ENCODE measurements around the gene ATRNL1. TPM values are rescaled to one million over a fixed set of nuclear protein-coding genes. Genes with fewer than 3 reads are reported as not detected.

Gene ATRNL1
- total RNA-seq, 1 experiment from 2014 or later = 8.8 TPM

DNA sequence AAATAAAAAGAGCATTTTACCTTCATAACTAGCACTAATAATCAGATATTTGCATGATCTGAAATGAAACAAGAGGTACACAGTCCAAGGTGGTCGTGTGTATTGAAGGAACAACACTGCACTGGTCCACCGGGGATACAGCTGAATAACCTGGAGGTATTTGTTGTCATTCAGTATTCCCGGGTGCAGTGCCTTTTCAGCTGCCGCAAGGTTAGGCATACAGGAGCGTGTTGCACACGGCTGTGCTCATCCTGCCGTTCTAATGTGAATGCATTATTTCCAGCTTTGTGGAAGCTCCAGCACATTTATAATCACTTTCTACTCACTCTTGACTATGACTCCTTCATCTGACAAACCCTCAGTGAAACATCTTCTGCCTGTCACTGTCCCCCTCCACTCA is 802.0 kb downstream of the ATRNL1 start:
- CTCF ChIA-PET = no interaction called here
- H3K36me3 Mint-ChIP-seq (ENCODE audit: insufficient read depth, unreplicated experiment) = no peaks in the 10 kb centered on the region
- peaks cover 44% of the 10 kb centered on the region for H3K27me3 Mint-ChIP-seq (ENCODE audit: unreplicated experiment)

GRCh38 chr10:115898242-115898641 is 805.1 kb downstream of the ATRNL1 start:
- Mint-ChIP-seq H3K4me3 (ENCODE audit: low read depth, unreplicated experiment) (no peak overlapping the region), H3K27ac (ENCODE audit: unreplicated experiment) (no peak overlapping the region), H3K36me3 (ENCODE audit: insufficient read depth, unreplicated experiment) (no peaks in the 10 kb centered on the region), H3K4me1 (ENCODE audit: low read depth, unreplicated experiment) (no peaks in the 10 kb centered on the region), H3K9me3 (ENCODE audit: low read depth, unreplicated experiment) (no peaks in the 10 kb centered on the region), H3K27me3 (ENCODE audit: unreplicated experiment) (peaks cover 22% of the 10 kb centered on the region)
- no peak for DNase-seq
- CTCF ChIA-PET = no interaction called here
- BruUV-seq (replicated peaks) = no TSS peak
- TF ChIP-seq, protein P1, sequence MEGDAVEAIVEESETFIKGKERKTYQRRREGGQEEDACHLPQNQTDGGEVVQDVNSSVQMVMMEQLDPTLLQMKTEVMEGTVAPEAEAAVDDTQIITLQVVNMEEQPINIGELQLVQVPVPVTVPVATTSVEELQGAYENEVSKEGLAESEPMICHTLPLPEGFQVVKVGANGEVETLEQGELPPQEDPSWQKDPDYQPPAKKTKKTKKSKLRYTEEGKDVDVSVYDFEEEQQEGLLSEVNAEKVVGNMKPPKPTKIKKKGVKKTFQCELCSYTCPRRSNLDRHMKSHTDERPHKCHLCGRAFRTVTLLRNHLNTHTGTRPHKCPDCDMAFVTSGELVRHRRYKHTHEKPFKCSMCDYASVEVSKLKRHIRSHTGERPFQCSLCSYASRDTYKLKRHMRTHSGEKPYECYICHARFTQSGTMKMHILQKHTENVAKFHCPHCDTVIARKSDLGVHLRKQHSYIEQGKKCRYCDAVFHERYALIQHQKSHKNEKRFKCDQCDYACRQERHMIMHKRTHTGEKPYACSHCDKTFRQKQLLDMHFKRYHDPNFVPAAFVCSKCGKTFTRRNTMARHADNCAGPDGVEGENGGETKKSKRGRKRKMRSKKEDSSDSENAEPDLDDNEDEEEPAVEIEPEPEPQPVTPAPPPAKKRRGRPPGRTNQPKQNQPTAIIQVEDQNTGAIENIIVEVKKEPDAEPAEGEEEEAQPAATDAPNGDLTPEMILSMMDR (IDR thresholded peaks at IDR 0.05; ENCODE audit: unreplicated experiment) = no peak
- intact Hi-C loops (cut with micrococcal nuclease; ENCODE audit: unreplicated experiment) = no loop called here

More for the DNA sequence above, 802.0 kb downstream of the ATRNL1 start:
- Mint-ChIP-seq H3K27ac (ENCODE audit: unreplicated experiment) (no peak overlapping the region), H3K4me1 (ENCODE audit: low read depth, unreplicated experiment) (no peaks in the 10 kb centered on the region), H3K9me3 (ENCODE audit: low read depth, unreplicated experiment) (no peaks in the 10 kb centered on the region), H3K4me3 (ENCODE audit: low read depth, unreplicated experiment) (no peak overlapping the region)
- TF ChIP-seq, protein P1 (IDR thresholded peaks at IDR 0.05; ENCODE audit: unreplicated experiment) = no peak
- no TSS peak for BruUV-seq (replicated peaks)
- no peak for DNase-seq
- intact Hi-C loops (cut with micrococcal nuclease; ENCODE audit: unreplicated experiment) = no loop called here

DNA sequence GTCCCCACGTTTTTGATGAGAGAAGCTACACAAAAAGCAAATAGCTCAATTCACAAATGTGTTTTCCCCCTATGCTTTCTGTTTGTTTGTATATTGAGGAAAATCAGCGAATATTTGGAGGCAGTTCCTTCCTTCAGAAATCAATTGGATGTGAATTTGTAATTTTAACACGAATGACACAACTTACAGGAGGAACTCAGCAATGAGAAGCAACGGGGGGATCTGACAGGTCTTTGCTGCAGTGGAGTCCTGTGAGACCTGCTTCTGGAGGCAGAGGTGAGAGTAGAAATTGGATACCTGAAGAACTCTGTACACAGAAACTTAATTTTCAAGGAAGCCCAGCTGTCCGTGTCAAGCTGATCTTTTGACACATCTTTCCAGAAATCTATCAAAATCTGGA is 809.4 kb downstream of the ATRNL1 start:
- Mint-ChIP-seq H3K9me3 (ENCODE audit: low read depth, unreplicated experiment) (no peaks in the 10 kb centered on the region), H3K36me3 (ENCODE audit: insufficient read depth, unreplicated experiment) (no peaks in the 10 kb centered on the region), H3K27me3 (ENCODE audit: unreplicated experiment) (no peaks in the 10 kb centered on the region), H3K27ac (ENCODE audit: unreplicated experiment) (no peak overlapping the region), H3K4me3 (ENCODE audit: low read depth, unreplicated experiment) (no peak overlapping the region), H3K4me1 (ENCODE audit: low read depth, unreplicated experiment) (no peaks in the 10 kb centered on the region)
- CTCF ChIA-PET = no interaction called here
- TF ChIP-seq, protein P1 (IDR thresholded peaks at IDR 0.05; ENCODE audit: unreplicated experiment) = no peak
- intact Hi-C loops (cut with micrococcal nuclease; ENCODE audit: unreplicated experiment) = no loop called here
- no TSS peak for BruUV-seq (replicated peaks)
- DNase-seq = no peak

GRCh38 chr10:115903207-115903606 is 810.0 kb downstream of the ATRNL1 start:
- CTCF ChIA-PET = no interaction called here
- TF ChIP-seq, protein P1 (IDR thresholded peaks at IDR 0.05; ENCODE audit: unreplicated experiment) = no peak
- no peaks in the 10 kb centered on the region for H3K36me3 Mint-ChIP-seq (ENCODE audit: insufficient read depth, unreplicated experiment)
- H3K4me3 Mint-ChIP-seq (ENCODE audit: low read depth, unreplicated experiment) = no peak overlapping the region
- no peaks in the 10 kb centered on the region for H3K4me1 Mint-ChIP-seq (ENCODE audit: low read depth, unreplicated experiment)
- intact Hi-C loops (cut with micrococcal nuclease; ENCODE audit: unreplicated experiment) = no loop called here
- BruUV-seq (replicated peaks) = no TSS peak
- H3K9me3 Mint-ChIP-seq (ENCODE audit: low read depth, unreplicated experiment) = no peaks in the 10 kb centered on the region
- no peak for DNase-seq
- H3K27me3 Mint-ChIP-seq (ENCODE audit: unreplicated experiment) = no peaks in the 10 kb centered on the region
- no peak overlapping the region for H3K27ac Mint-ChIP-seq (ENCODE audit: unreplicated experiment)

Data from Calu3 (cell line).